HEK293 (cell line): ENCODE results near the gene CCM2.

ENCODE experiments used
- CTCF ChIA-PET: fragments of 350-600 bp; formaldehyde crosslinking; extraction: SDS; loops from one replicate; lab custom pipeline; 2021; ENCODE audit warnings: antibody characterized with exemption; lab: Yijun Ruan, JAX
- POLR2A ChIA-PET: fragments of 300-600 bp; formaldehyde crosslinking; extraction: SDS; loops from one replicate; lab custom pipeline; 2020; ENCODE audit warnings: antibody characterized with exemption, inconsistent platforms; lab: Yijun Ruan, JAX
- H3K27ac ChIP-seq: fragments of 200-500 bp; sonication (Bioruptor generic); 2 replicates; pipeline ENCODE4 v1.5.1; 2014; ENCODE audit warnings: low read depth, low read length, control low read depth, inconsistent platforms; ENCODE audit errors: extremely low read depth
- H3K36me3 ChIP-seq, 2 experiments: fragments of 200-500 bp in 1 of 2; sonication (Bioruptor generic) in 1 of 2; 1 replicate in 1 of 2; 2 replicates in 1 of 2; pipeline ENCODE4 v1.5.1; 2014 to 2017; ENCODE audit warnings: inconsistent platforms in 2 of 2, low read length in 2 of 2; ENCODE audit not compliant: control insufficient read depth in 2 of 2, insufficient read depth in 1 of 2
- H3K4me1 ChIP-seq: fragments of 200-500 bp; sonication (Bioruptor generic); 2 replicates; pipeline ENCODE4 v1.5.1; 2014; ENCODE audit warnings: mild to moderate bottlenecking, low read length, inconsistent platforms; ENCODE audit not compliant: control insufficient read depth, insufficient read depth
- H3K4me3 ChIP-seq: 2 replicates; pipeline ENCODE4 v1.5.1; 2011; ENCODE audit warnings: low read depth, mild to moderate bottlenecking, control low read depth, low read length, moderate library complexity
- H3K9me3 ChIP-seq: fragments of 200-500 bp; sonication (Bioruptor generic); 2 replicates; pipeline ENCODE4 v1.5.1; 2014; ENCODE audit warnings: low read depth, low read length, inconsistent platforms; ENCODE audit not compliant: control insufficient read depth, insufficient read depth
- BCL11B ChIP-seq: fragments of 450-650 bp; formaldehyde crosslinking; IDR thresholded peaks from 2 replicates; pipeline ENCODE4 v1.5.1; 2016; ENCODE audit warnings: low read depth, missing biosample characterization, missing genetic modification characterization
- GLIS2 ChIP-seq: fragments of 450-650 bp; formaldehyde crosslinking; IDR thresholded peaks from 2 replicates; pipeline ENCODE4 v1.5.1; 2016; ENCODE audit warnings: missing biosample characterization, missing genetic modification characterization
- MEIS1 ChIP-seq: sonication (generic); formaldehyde crosslinking; IDR thresholded peaks from 2 replicates; pipeline ENCODE4 v1.8.1; 2022; ENCODE audit warnings: missing genetic modification reagents, mild to moderate bottlenecking, borderline replicate concordance
- SP7 ChIP-seq: fragments of 450-650 bp; formaldehyde crosslinking; IDR thresholded peaks from 2 replicates; pipeline ENCODE4 v1.5.1; 2016; ENCODE audit warnings: missing biosample characterization, missing genetic modification characterization
- YY1 ChIP-seq: fragments of 450-650 bp; formaldehyde crosslinking; IDR thresholded peaks from 2 replicates; pipeline ENCODE4 v1.5.1; 2018; ENCODE audit warnings: missing biosample characterization, missing genetic modification characterization
- ZNF114 ChIP-seq: fragments of 450-650 bp; formaldehyde crosslinking; IDR thresholded peaks from 2 replicates; pipeline ENCODE4 v1.5.0; 2017; ENCODE audit warnings: missing biosample characterization, missing genetic modification characterization
- ZNF184 ChIP-seq: fragments of 450-650 bp; IDR thresholded peaks from 2 replicates; pipeline ENCODE4 v1.5.1; 2018; ENCODE audit warnings: missing biosample characterization, mild to moderate bottlenecking, missing genetic modification characterization
- ZNF248 ChIP-seq: fragments of 450-650 bp; formaldehyde crosslinking; IDR thresholded peaks from 2 replicates; pipeline ENCODE4 v1.5.1; 2017; ENCODE audit warnings: missing biosample characterization, missing genetic modification characterization
- ZNF335 ChIP-seq: fragments of 450-650 bp; formaldehyde crosslinking; conservative IDR thresholded peaks from 2 replicates; pipeline ENCODE4 v1.5.1; 2016; ENCODE audit warnings: missing biosample characterization, missing genetic modification characterization
- ZNF341 ChIP-seq: fragments of 450-650 bp; formaldehyde crosslinking; IDR thresholded peaks from 2 replicates; pipeline ENCODE4; 2016; ENCODE audit warnings: low read depth, missing biosample characterization, missing genetic modification characterization
- ZNF366 ChIP-seq: fragments of 450-650 bp; formaldehyde crosslinking; conservative IDR thresholded peaks from 2 replicates; pipeline ENCODE4 v1.5.1; 2016; ENCODE audit warnings: missing biosample characterization, missing genetic modification characterization
- ZNF37A ChIP-seq: fragments of 450-650 bp; IDR thresholded peaks from 2 replicates; pipeline ENCODE4 v1.5.1; 2018; ENCODE audit warnings: missing biosample characterization, missing genetic modification characterization
- ZNF623 ChIP-seq: fragments of 450-650 bp; formaldehyde crosslinking; IDR thresholded peaks from 2 replicates; pipeline ENCODE4 v1.5.1; 2016; ENCODE audit warnings: missing biosample characterization, missing genetic modification characterization
- ZNF626 ChIP-seq: fragments of 450-650 bp; sonication (Bioruptor Pico); formaldehyde crosslinking; IDR thresholded peaks from 2 replicates; pipeline ENCODE4 v1.5.1; 2018; ENCODE audit warnings: missing biosample characterization, missing genetic modification characterization, inconsistent platforms
- ZNF768 ChIP-seq: fragments of 450-650 bp; formaldehyde crosslinking; IDR thresholded peaks from 2 replicates; pipeline ENCODE4 v1.5.1; 2018; ENCODE audit warnings: missing biosample characterization, mild to moderate bottlenecking, missing genetic modification characterization
- ZNF777 ChIP-seq: fragments of 450-650 bp; formaldehyde crosslinking; IDR thresholded peaks from 2 replicates; pipeline ENCODE4 v1.5.1; 2017; ENCODE audit warnings: missing biosample characterization, missing genetic modification characterization, borderline replicate concordance
- TF ChIP-seq, protein P1 (sequence below): fragments of 450-650 bp; formaldehyde crosslinking; IDR thresholded peaks from 2 replicates; pipeline ENCODE4 v1.5.1; 2016; ENCODE audit warnings: missing biosample characterization, missing genetic modification characterization
- TF ChIP-seq, protein P2 (sequence below): fragments of 450-650 bp; formaldehyde crosslinking; IDR thresholded peaks from 2 replicates; pipeline ENCODE4 v1.5.1; 2016; ENCODE audit warnings: missing biosample characterization, missing genetic modification characterization
- TF ChIP-seq, protein P3 (sequence below): fragments of 450-650 bp; formaldehyde crosslinking; IDR thresholded peaks from 2 replicates; pipeline ENCODE4 v1.5.1; 2016; ENCODE audit warnings: missing biosample characterization, missing genetic modification characterization
- TF ChIP-seq, protein P4 (sequence below): fragments of 450-650 bp; formaldehyde crosslinking; IDR thresholded peaks from 2 replicates; pipeline ENCODE4 v1.5.1; 2016; ENCODE audit warnings: missing biosample characterization, missing genetic modification characterization

The CCM2 gene

DNA sequence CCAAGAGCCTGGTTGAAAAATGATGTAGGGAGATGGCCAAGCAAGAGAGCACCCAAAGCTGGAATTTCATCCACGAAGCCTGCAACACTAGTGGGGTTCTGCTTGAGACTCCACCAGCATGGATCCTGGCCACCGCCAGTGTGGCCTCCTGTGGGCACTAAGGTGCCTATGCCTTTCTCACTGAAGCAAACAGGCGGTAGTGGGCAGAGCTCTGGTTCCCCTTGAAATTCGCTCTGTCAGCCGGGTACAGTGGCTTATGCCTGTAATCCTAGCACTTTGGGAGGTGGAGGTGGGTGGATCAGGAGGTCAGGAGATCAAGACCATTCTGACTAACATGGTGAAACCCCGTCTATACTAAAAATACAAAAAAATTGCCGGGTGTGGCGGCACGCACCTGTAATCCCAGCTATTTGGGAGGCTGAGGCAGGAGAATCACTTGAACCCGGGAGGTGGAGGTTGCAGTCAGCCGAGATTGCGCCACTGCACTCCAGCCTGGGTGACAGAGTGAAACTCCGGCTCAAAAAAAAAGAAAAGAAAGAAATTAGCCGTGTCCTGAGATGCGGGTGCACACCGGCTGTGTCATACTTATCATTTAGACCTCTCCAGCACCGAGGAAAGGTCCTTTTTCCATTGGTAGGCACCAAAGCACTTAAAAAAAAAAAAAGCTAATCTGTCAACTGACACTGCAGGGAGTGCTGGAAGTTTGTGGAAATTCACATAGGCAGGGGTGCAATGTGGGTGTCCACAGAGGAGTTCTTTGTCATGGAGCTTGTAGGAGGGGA lies 28.3 kb downstream of the CCM2 start (continued):
- TF ChIP-seq, protein P1, sequence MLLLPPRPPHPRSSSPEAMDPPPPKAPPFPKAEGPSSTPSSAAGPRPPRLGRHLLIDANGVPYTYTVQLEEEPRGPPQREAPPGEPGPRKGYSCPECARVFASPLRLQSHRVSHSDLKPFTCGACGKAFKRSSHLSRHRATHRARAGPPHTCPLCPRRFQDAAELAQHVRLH: no peak
- TF ChIP-seq ZNF626 (tag by site-specific recombination) (no peak), ZNF335 (no peak), ZNF248 (tag by site-specific recombination) (no peak), ZNF184 (tag by site-specific recombination) (no peak)

DNA sequence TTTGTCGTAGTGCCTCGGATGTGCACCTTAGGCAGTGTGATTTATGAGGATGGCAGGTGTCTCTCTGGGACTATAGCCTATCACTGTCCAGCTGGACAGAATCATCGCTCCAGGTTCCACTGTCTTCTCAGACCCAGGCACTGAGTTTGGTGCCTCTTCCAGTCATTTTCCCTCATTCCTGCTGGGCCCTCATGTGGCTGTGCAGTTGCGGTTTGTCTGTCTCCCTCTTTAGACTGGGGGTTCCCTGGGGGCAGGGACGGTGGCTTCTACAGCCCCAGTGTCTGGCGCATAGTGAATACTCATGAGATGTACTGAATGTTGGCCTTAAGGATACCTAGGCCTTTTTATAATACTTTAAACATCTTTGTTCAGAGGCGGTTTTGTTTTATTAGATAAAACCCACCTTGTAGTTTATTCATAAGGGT lies 28.9 kb downstream of the CCM2 start:
- Histone ChIP-seq H3K36me3 (peaks cover 0 to 3% of the 10 kb centered on the region in 2 experiments; a peak in 2 of 3 replicates), H3K9me3 (no peaks in the 10 kb centered on the region), H3K4me1 (no peaks in the 10 kb centered on the region; the same call in 1 of the 2 replicates), H3K4me3 (no peak overlapping the region), H3K27ac (no peak overlapping the region)
- TF ChIP-seq, protein P2, sequence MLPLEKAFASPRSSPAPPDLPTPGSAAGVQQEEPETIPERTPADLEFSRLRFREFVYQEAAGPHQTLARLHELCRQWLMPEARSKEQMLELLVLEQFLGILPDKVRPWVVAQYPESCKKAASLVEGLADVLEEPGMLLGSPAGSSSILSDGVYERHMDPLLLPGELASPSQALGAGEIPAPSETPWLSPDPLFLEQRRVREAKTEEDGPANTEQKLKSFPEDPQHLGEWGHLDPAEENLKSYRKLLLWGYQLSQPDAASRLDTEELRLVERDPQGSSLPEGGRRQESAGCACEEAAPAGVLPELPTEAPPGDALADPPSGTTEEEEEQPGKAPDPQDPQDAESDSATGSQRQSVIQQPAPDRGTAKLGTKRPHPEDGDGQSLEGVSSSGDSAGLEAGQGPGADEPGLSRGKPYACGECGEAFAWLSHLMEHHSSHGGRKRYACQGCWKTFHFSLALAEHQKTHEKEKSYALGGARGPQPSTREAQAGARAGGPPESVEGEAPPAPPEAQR: no peak
- TF ChIP-seq SP7 (tag by site-specific recombination): no peak
- no peak for TF ChIP-seq GLIS2 (tag by site-specific recombination)
- TF ChIP-seq ZNF768 (tag by site-specific recombination): no peak
- TF ChIP-seq ZNF335: no peak
- TF ChIP-seq YY1: no peak
- no peak for TF ChIP-seq ZNF366 (tag by site-specific recombination)
- TF ChIP-seq, protein P3, sequence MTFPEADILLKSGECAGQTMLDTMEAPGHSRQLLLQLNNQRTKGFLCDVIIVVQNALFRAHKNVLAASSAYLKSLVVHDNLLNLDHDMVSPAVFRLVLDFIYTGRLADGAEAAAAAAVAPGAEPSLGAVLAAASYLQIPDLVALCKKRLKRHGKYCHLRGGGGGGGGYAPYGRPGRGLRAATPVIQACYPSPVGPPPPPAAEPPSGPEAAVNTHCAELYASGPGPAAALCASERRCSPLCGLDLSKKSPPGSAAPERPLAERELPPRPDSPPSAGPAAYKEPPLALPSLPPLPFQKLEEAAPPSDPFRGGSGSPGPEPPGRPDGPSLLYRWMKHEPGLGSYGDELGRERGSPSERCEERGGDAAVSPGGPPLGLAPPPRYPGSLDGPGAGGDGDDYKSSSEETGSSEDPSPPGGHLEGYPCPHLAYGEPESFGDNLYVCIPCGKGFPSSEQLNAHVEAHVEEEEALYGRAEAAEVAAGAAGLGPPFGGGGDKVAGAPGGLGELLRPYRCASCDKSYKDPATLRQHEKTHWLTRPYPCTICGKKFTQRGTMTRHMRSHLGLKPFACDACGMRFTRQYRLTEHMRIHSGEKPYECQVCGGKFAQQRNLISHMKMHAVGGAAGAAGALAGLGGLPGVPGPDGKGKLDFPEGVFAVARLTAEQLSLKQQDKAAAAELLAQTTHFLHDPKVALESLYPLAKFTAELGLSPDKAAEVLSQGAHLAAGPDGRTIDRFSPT (tag by site-specific recombination): no peak
- no peak for TF ChIP-seq ZNF777 (tag by site-specific recombination)
- CTCF ChIA-PET: interaction anchor here (0.6 kb wide), 1 partner anchor 22 kb away, joined by 4 read pairs; no protein-coding TSS in a partner anchor
- POLR2A ChIA-PET: no interaction called here

DNA sequence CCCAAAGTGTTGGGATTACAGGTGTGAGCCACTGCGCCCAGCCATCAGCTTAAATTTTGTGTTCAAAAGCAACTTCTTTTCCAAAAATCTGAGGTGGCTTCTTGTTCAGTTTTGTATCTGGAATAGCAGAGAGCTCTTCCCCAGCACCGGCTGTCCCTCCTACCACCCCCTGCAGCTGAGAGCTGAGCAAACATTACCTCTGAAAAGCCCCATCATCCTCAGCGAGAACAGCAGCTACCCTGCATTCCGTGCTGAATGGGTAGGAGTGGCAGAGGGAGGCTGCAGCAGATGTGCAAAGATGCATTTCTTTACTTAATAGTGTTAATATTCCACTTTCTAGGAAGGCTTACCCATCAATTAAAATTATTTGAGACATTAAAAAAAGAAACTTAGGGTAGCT lies 31.8 kb downstream of the CCM2 start:
- ChIA-PET POLR2A (interaction anchor here (0.6 kb wide), 1 partner anchor 950 kb away, joined by 5 read pairs; no protein-coding TSS in a partner anchor), CTCF (interaction anchor here (0.6 kb wide), 1 partner anchor 29 kb away, joined by 3 read pairs; no protein-coding TSS in a partner anchor)
- Histone ChIP-seq H3K4me3 (no peak overlapping the region), H3K36me3 (peaks cover 0 to 3% of the 10 kb centered on the region in 2 experiments; a peak in 2 of 3 replicates), H3K9me3 (no peaks in the 10 kb centered on the region), H3K27ac (no peak overlapping the region), H3K4me1 (no peaks in the 10 kb centered on the region; the same call in 1 of the 2 replicates)
- no peak for TF ChIP-seq BCL11B (tag by site-specific recombination)
- TF ChIP-seq, protein P4, sequence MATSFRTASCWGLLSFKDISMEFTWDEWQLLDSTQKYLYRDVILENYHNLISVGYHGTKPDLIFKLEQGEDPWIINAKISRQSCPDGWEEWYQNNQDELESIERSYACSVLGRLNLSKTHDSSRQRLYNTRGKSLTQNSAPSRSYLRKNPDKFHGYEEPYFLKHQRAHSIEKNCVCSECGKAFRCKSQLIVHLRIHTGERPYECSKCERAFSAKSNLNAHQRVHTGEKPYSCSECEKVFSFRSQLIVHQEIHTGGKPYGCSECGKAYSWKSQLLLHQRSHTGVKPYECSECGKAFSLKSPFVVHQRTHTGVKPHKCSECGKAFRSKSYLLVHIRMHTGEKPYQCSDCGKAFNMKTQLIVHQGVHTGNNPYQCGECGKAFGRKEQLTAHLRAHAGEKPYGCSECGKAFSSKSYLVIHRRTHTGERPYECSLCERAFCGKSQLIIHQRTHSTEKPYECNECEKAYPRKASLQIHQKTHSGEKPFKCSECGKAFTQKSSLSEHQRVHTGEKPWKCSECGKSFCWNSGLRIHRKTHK (tag by site-specific recombination): no peak
- no peak for TF ChIP-seq ZNF623 (tag by site-specific recombination)
- TF ChIP-seq ZNF341 (tag by site-specific recombination): peak; percentile 88
- TF ChIP-seq ZNF37A: no peak
- no peak for TF ChIP-seq ZNF114 (tag by site-specific recombination)
- TF ChIP-seq MEIS1: no peak
